ENCODE data around the gene CTSC. TPM values are rescaled to one million over a fixed set of nuclear protein-coding genes. Genes with fewer than 3 reads are reported as not detected.
"Not testable (repeated sequence)": the region's sequence is repeated elsewhere in the genome, so short reads cannot be mapped to it uniquely, and the experiment has no call there.

CTSC gene
- total RNA-seq, 1 donor from 2014 or later = 84.7 TPM

GRCh38 chr11:88250566-88251242 lies 86.8 kb downstream of the CTSC start:
- intact Hi-C loops (cut with DNase I) = no loop called here
- H3K27me3 ChIP-seq = no peaks in the 10 kb centered on the region
- DNase-seq (ENCODE audit: extremely low spot score in 2 of 2) = no peak
- no peaks in the 10 kb centered on the region for H3K36me3 ChIP-seq
- no peak overlapping the region for H3K4me3 ChIP-seq
- H3K27ac ChIP-seq = no peak overlapping the region
- H3K9me3 ChIP-seq = no peaks in the 10 kb centered on the region
- TF ChIP-seq CTCF (IDR thresholded peaks at IDR 0.05) (no peak), POLR2A (IDR thresholded peaks at IDR 0.05) (no peak), POLR2AphosphoS5 (IDR thresholded peaks at IDR 0.05; ENCODE audit: insufficient read depth in 1 of 2, low read depth in 1 of 2) (no peak)
- H3K4me1 ChIP-seq = no peaks in the 10 kb centered on the region

GRCh38 chr11:88249706-88250105 lies 87.8 kb downstream of the CTSC start:
- TF ChIP-seq POLR2A (IDR thresholded peaks at IDR 0.05) (no peak), POLR2AphosphoS5 (IDR thresholded peaks at IDR 0.05; ENCODE audit: insufficient read depth in 1 of 2, low read depth in 1 of 2) (no peak), CTCF (IDR thresholded peaks at IDR 0.05) (no peak)
- Histone ChIP-seq H3K4me3 (no peak overlapping the region), H3K9me3 (no peaks in the 10 kb centered on the region), H3K4me1 (no peaks in the 10 kb centered on the region), H3K27ac (no peak overlapping the region), H3K36me3 (no peaks in the 10 kb centered on the region), H3K27me3 (no peaks in the 10 kb centered on the region)
- DNase-seq (ENCODE audit: extremely low spot score in 2 of 2) = no peak
- intact Hi-C loops (cut with DNase I) = no loop called here

GRCh38 chr11:88246696-88247095 lies 90.8 kb downstream of the CTSC start:
- intact Hi-C loops (cut with DNase I) = no loop called here
- H3K36me3 ChIP-seq = no peaks in the 10 kb centered on the region
- no peaks in the 10 kb centered on the region for H3K9me3 ChIP-seq
- TF ChIP-seq POLR2A (IDR thresholded peaks at IDR 0.05) (no peak), POLR2AphosphoS5 (IDR thresholded peaks at IDR 0.05; ENCODE audit: insufficient read depth in 1 of 2, low read depth in 1 of 2) (no peak)
- no peaks in the 10 kb centered on the region for H3K27me3 ChIP-seq
- H3K4me1 ChIP-seq = no peaks in the 10 kb centered on the region
- H3K27ac ChIP-seq = no peak overlapping the region
- no peak for DNase-seq (ENCODE audit: extremely low spot score in 2 of 2)
- no peak overlapping the region for H3K4me3 ChIP-seq

- H3K4me1 ChIP-seq; H3K4me3 ChIP-seq; DNase-seq (ENCODE audit: extremely low spot score in 2 of 2); H3K9me3 ChIP-seq; H3K27me3 ChIP-seq; intact Hi-C loops (cut with DNase I); H3K27ac ChIP-seq; H3K36me3 ChIP-seq: not testable (repeated sequence)
Measured at GRCh38 chr11:88245576-88245975, 92.0 kb downstream of the CTSC start.

Other genes starting within 250 kb of the CTSC start
- 24.1 TPM for gene RAB38, start 162.3 kb downstream of the CTSC start, total RNA-seq